ENCODE measurements around the gene SMYD5.

Gene SMYD5

GRCh38 chr2:73268830-73269685, 55.0 kb downstream of the SMYD5 start:
- Histone ChIP-seq H3K36me3 (ENCODE audit: control insufficient read depth, insufficient read depth, low read length) (no peaks in the 10 kb centered on the region), H2BK5ac (ENCODE audit: low read length) (no peak overlapping the region), H3K18ac (ENCODE audit: low read length) (no peak overlapping the region), H3K4me1 (ENCODE audit: control insufficient read depth, low read depth, low read length) (no peaks in the 10 kb centered on the region), H4K5ac (ENCODE audit: low read length) (no peak overlapping the region), H3K4ac (ENCODE audit: low read depth, low read length) (no peak overlapping the region), H3K27me3 (ENCODE audit: insufficient read depth, low read length, poor library complexity) (peaks cover 13% of the 10 kb centered on the region), H3K4me3 (ENCODE audit: low read length) (no peak overlapping the region), H2BK120ac (ENCODE audit: low read depth, low read length) (no peak overlapping the region), H2BK15ac (replicated peaks; ENCODE audit: low read depth) (no peak overlapping the region), H3K4me2 (ENCODE audit: low read length) (peak overlapping the region; percentile 39), H3K79me1 (ENCODE audit: low read length) (no peaks in the 10 kb centered on the region), H3K27ac (ENCODE audit: low read depth, low read length) (no peak overlapping the region), H3K23ac (ENCODE audit: low read length) (no peak overlapping the region), H2AK5ac (ENCODE audit: low read length) (no peak overlapping the region), H3K9ac (ENCODE audit: low read length) (peak overlapping the region; percentile 32), H3K56ac (ENCODE audit: low read length) (peak overlapping the region; percentile 69), H3K79me2 (ENCODE audit: control insufficient read depth, insufficient read depth, low read length) (no peaks in the 10 kb centered on the region), H4K8ac (ENCODE audit: low read depth, low read length) (no peak overlapping the region)
- no CpG with 5 or more reads among the region's 113 CpGs for WGBS (ENCODE audit: extremely low coverage, insufficient coverage, low lambda C conversion rate)
- DNase-seq: peak; percentile 82

GRCh38 chr2:73269686-73270465, 55.8 kb downstream of the SMYD5 start:
- Histone ChIP-seq H3K27me3 (ENCODE audit: insufficient read depth, low read length, poor library complexity) (peaks cover 13% of the 10 kb centered on the region), H3K36me3 (ENCODE audit: control insufficient read depth, insufficient read depth, low read length) (no peaks in the 10 kb centered on the region), H3K23ac (ENCODE audit: low read length) (no peak overlapping the region), H3K18ac (ENCODE audit: low read length) (no peak overlapping the region), H3K4me1 (ENCODE audit: control insufficient read depth, low read depth, low read length) (no peaks in the 10 kb centered on the region), H3K79me2 (ENCODE audit: control insufficient read depth, insufficient read depth, low read length) (no peaks in the 10 kb centered on the region), H3K27ac (ENCODE audit: low read depth, low read length) (no peak overlapping the region), H2BK5ac (ENCODE audit: low read length) (no peak overlapping the region), H2BK15ac (replicated peaks; ENCODE audit: low read depth) (no peak overlapping the region), H4K5ac (ENCODE audit: low read length) (no peak overlapping the region), H2BK120ac (ENCODE audit: low read depth, low read length) (no peak overlapping the region), H2AK5ac (ENCODE audit: low read length) (no peak overlapping the region), H3K79me1 (ENCODE audit: low read length) (no peaks in the 10 kb centered on the region), H4K8ac (ENCODE audit: low read depth, low read length) (no peak overlapping the region), H3K4me3 (ENCODE audit: low read length) (no peak overlapping the region), H3K4me2 (ENCODE audit: low read length) (peak overlapping the region; percentile 39), H3K56ac (ENCODE audit: low read length) (no peak overlapping the region), H3K4ac (ENCODE audit: low read depth, low read length) (no peak overlapping the region), H3K9ac (ENCODE audit: low read length) (peak overlapping the region; percentile 29)
- WGBS (ENCODE audit: extremely low coverage, insufficient coverage, low lambda C conversion rate): no CpG with 5 or more reads among the region's 22 CpGs
- no peak for DNase-seq

DNA sequence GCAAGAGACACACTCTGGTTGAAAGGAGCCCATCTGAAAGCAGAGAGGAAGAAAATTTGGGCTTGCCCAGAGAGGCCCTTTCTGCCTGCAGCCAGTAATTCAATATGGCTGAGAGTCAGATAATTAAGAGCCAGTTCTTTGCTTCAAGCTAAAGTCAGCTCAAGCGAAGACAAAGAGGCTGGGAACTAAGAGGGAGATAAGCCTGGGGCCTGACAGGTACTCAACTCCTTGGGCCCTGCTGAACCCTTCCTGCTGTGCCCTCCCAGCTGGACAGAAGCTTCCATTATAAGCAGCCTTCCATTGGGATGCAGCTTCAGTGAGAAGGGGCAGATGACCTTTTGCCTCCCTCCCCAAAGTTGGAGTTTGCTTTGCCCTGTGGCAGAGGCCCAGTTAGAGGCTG, 58.2 kb downstream of the SMYD5 start:
- Histone ChIP-seq H3K4ac (ENCODE audit: low read depth, low read length) (no peak overlapping the region), H3K18ac (ENCODE audit: low read length) (no peak overlapping the region), H3K27ac (ENCODE audit: low read depth, low read length) (no peak overlapping the region), H4K8ac (ENCODE audit: low read depth, low read length) (no peak overlapping the region), H4K5ac (ENCODE audit: low read length) (no peak overlapping the region), H3K79me2 (ENCODE audit: control insufficient read depth, insufficient read depth, low read length) (no peaks in the 10 kb centered on the region), H3K4me1 (ENCODE audit: control insufficient read depth, low read depth, low read length) (no peaks in the 10 kb centered on the region), H3K9ac (ENCODE audit: low read length) (no peak overlapping the region), H2BK120ac (ENCODE audit: low read depth, low read length) (no peak overlapping the region), H3K36me3 (ENCODE audit: control insufficient read depth, insufficient read depth, low read length) (no peaks in the 10 kb centered on the region), H3K23ac (ENCODE audit: low read length) (no peak overlapping the region), H2BK5ac (ENCODE audit: low read length) (no peak overlapping the region), H2BK15ac (replicated peaks; ENCODE audit: low read depth) (no peak overlapping the region), H2AK5ac (ENCODE audit: low read length) (no peak overlapping the region), H3K4me2 (ENCODE audit: low read length) (no peak overlapping the region), H3K4me3 (ENCODE audit: low read length) (no peak overlapping the region), H3K79me1 (ENCODE audit: low read length) (no peaks in the 10 kb centered on the region), H3K27me3 (ENCODE audit: insufficient read depth, low read length, poor library complexity) (peaks cover 13% of the 10 kb centered on the region), H3K56ac (ENCODE audit: low read length) (no peak overlapping the region)
- no peak for DNase-seq
- whole genome bisulfite sequencing (ENCODE audit: extremely low coverage, insufficient coverage, low lambda C conversion rate): no CpG with 5 or more reads among the region's 1 CpG
